Measurements from ENCODE around the gene PACC1. TPM values are rescaled to one million over a fixed set of nuclear protein-coding genes. Genes with fewer than 3 reads are reported as not detected.

The PACC1 gene
- total RNA-seq, 1 experiment from 2014 or later: 19.5 TPM

DNA sequence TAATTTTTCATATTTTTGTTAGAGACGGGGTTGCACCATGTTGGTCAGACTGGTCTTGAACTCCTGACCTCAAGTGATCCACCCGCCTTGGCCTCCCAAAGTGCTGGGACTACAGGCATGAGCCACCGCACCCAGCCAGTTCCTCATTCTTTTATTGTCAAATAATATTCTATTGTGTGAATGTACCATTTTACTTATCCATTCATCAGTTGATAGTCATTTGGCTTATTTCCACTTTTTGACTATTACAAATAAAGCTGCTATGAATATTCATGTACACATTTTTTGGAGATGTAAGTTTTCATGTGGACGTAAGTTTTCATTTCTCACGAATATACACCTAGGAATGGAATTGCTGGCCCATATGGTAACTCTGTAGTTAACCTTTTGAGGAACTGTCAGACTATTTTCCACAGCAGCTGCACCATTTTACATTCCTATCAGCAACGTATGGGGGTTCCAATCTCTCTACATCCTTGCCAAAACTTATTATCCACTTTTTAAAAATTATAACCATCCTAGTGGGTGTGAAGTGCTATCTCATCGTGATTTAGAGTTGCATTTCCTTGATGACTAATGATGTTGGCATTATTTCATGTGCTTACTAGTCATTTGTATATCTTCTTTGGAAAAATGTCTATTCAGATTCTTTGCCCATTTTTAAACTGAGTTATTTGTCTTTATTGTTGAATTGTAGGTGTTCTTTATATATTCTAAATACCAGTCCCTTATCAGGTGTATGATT, 12.7 kb downstream of the PACC1 start:
- POLR2A ChIA-PET: no interaction called here
- Mint-ChIP-seq H3K36me3 (peaks cover 73% of the 10 kb centered on the region), H3K27me3 (ENCODE audit: low read depth) (no peaks in the 10 kb centered on the region; the same call in 1 of the 2 replicates), H3K9me3 (peaks cover 18% of the 10 kb centered on the region), H3K4me3 (no peak overlapping the region), H3K27ac (no peak overlapping the region), H3K4me1 (no peaks in the 10 kb centered on the region)
- ATAC-seq (no peak), DNase-seq (ENCODE audit: low spot score) (no peak)
- CTCF ChIA-PET: no interaction called here
- TF ChIP-seq ZNF138 (CRISPR knock-in tag; conservative IDR thresholded peaks at IDR 0.05): no peak
- no peak for TF ChIP-seq SMAD4 (CRISPR knock-in tag; IDR thresholded peaks at IDR 0.05)
- TF ChIP-seq, protein P1, sequence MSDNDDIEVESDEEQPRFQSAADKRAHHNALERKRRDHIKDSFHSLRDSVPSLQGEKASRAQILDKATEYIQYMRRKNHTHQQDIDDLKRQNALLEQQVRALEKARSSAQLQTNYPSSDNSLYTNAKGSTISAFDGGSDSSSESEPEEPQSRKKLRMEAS (CRISPR knock-in tag; IDR thresholded peaks at IDR 0.05): no peak
- TF ChIP-seq AFF4 (CRISPR knock-in tag; IDR thresholded peaks at IDR 0.05; ENCODE audit: borderline replicate concordance): no peak
- TF ChIP-seq KAT7 (CRISPR knock-in tag; IDR thresholded peaks at IDR 0.05; ENCODE audit: borderline replicate concordance): no peak
- TF ChIP-seq, protein P2, sequence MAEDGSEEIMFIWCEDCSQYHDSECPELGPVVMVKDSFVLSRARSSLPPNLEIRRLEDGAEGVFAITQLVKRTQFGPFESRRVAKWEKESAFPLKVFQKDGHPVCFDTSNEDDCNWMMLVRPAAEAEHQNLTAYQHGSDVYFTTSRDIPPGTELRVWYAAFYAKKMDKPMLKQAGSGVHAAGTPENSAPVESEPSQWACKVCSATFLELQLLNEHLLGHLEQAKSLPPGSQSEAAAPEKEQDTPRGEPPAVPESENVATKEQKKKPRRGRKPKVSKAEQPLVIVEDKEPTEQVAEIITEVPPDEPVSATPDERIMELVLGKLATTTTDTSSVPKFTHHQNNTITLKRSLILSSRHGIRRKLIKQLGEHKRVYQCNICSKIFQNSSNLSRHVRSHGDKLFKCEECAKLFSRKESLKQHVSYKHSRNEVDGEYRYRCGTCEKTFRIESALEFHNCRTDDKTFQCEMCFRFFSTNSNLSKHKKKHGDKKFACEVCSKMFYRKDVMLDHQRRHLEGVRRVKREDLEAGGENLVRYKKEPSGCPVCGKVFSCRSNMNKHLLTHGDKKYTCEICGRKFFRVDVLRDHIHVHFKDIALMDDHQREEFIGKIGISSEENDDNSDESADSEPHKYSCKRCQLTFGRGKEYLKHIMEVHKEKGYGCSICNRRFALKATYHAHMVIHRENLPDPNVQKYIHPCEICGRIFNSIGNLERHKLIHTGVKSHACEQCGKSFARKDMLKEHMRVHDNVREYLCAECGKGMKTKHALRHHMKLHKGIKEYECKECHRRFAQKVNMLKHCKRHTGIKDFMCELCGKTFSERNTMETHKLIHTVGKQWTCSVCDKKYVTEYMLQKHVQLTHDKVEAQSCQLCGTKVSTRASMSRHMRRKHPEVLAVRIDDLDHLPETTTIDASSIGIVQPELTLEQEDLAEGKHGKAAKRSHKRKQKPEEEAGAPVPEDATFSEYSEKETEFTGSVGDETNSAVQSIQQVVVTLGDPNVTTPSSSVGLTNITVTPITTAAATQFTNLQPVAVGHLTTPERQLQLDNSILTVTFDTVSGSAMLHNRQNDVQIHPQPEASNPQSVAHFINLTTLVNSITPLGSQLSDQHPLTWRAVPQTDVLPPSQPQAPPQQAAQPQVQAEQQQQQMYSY (CRISPR knock-in tag; IDR thresholded peaks at IDR 0.05): no peak

GRCh38 chr1:212401042-212401441, 13.6 kb downstream of the PACC1 start:
- ATAC-seq (no peak), DNase-seq (ENCODE audit: low spot score) (no peak)
- Mint-ChIP-seq H3K27ac (no peak overlapping the region), H3K4me3 (no peak overlapping the region), H3K27me3 (ENCODE audit: low read depth) (no peaks in the 10 kb centered on the region; the same call in 1 of the 2 replicates), H3K9me3 (peaks cover 27% of the 10 kb centered on the region), H3K4me1 (no peaks in the 10 kb centered on the region), H3K36me3 (peaks cover 74% of the 10 kb centered on the region)
- ChIA-PET POLR2A (no interaction called here), CTCF (no interaction called here)
- TF ChIP-seq NR3C1 (CRISPR knock-in tag; conservative IDR thresholded peaks at IDR 0.05; ENCODE audit: low read depth) (no peak), JUN (CRISPR knock-in tag; IDR thresholded peaks at IDR 0.05) (no peak), FOXK1 (CRISPR knock-in tag; IDR thresholded peaks at IDR 0.05) (no peak)
- TF ChIP-seq, protein P1 (CRISPR knock-in tag; IDR thresholded peaks at IDR 0.05): no peak
- TF ChIP-seq, protein P3, sequence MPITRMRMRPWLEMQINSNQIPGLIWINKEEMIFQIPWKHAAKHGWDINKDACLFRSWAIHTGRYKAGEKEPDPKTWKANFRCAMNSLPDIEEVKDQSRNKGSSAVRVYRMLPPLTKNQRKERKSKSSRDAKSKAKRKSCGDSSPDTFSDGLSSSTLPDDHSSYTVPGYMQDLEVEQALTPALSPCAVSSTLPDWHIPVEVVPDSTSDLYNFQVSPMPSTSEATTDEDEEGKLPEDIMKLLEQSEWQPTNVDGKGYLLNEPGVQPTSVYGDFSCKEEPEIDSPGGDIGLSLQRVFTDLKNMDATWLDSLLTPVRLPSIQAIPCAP (CRISPR knock-in tag; IDR thresholded peaks at IDR 0.05): no peak

DNA sequence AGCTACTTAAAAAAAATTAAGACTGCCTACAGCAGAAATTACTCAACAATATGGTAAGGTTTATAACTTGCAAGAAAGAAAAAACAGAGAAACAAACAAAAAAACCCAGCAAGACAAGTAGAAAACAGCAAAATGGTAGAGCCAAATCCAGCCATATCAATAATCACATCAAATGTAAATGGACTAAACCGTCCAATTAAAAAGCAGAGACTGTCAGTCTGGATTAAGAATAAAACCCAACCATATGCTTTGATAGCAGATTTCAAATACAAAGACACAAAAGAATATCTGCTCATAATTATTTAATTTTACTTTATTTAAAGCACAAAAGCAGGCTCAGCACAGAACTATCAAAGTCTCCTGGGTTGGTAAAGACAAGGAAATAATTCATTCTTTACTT, 17.5 kb downstream of the PACC1 start:
- ChIA-PET POLR2A (no interaction called here), CTCF (interaction anchor here (1.9 kb wide), 1 partner anchor 59 kb away, joined by 4 read pairs; no protein-coding TSS in a partner anchor)
- ATAC-seq (no peak), DNase-seq (ENCODE audit: low spot score) (no peak)
- H3K36me3 Mint-ChIP-seq: peaks cover 74% of the 10 kb centered on the region
- no peak overlapping the region for H3K4me3 Mint-ChIP-seq
- no peaks in the 10 kb centered on the region for H3K4me1 Mint-ChIP-seq
- H3K27me3 Mint-ChIP-seq (ENCODE audit: low read depth): no peaks in the 10 kb centered on the region; the same call in 1 of the 2 replicates
- peaks cover 50% of the 10 kb centered on the region for H3K9me3 Mint-ChIP-seq
- no peak overlapping the region for H3K27ac Mint-ChIP-seq
- TF ChIP-seq, protein P4, sequence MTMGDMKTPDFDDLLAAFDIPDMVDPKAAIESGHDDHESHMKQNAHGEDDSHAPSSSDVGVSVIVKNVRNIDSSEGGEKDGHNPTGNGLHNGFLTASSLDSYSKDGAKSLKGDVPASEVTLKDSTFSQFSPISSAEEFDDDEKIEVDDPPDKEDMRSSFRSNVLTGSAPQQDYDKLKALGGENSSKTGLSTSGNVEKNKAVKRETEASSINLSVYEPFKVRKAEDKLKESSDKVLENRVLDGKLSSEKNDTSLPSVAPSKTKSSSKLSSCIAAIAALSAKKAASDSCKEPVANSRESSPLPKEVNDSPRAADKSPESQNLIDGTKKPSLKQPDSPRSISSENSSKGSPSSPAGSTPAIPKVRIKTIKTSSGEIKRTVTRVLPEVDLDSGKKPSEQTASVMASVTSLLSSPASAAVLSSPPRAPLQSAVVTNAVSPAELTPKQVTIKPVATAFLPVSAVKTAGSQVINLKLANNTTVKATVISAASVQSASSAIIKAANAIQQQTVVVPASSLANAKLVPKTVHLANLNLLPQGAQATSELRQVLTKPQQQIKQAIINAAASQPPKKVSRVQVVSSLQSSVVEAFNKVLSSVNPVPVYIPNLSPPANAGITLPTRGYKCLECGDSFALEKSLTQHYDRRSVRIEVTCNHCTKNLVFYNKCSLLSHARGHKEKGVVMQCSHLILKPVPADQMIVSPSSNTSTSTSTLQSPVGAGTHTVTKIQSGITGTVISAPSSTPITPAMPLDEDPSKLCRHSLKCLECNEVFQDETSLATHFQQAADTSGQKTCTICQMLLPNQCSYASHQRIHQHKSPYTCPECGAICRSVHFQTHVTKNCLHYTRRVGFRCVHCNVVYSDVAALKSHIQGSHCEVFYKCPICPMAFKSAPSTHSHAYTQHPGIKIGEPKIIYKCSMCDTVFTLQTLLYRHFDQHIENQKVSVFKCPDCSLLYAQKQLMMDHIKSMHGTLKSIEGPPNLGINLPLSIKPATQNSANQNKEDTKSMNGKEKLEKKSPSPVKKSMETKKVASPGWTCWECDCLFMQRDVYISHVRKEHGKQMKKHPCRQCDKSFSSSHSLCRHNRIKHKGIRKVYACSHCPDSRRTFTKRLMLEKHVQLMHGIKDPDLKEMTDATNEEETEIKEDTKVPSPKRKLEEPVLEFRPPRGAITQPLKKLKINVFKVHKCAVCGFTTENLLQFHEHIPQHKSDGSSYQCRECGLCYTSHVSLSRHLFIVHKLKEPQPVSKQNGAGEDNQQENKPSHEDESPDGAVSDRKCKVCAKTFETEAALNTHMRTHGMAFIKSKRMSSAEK (CRISPR knock-in tag; IDR thresholded peaks at IDR 0.05; ENCODE audit: borderline replicate concordance): no peak
- TF ChIP-seq USF2 (CRISPR knock-in tag; IDR thresholded peaks at IDR 0.05): no peak
- no peak for TF ChIP-seq CREB1 (CRISPR knock-in tag; IDR thresholded peaks at IDR 0.05)
- no peak for TF ChIP-seq RORB (CRISPR knock-in tag; IDR thresholded peaks at IDR 0.05)
- no peak for TF ChIP-seq ERG (CRISPR knock-in tag; IDR thresholded peaks at IDR 0.05)
